Esophagus muscularis mucosa (tissue), 4 donors: ENCODE results near the gene PGLYRP3.
"Not testable (repeated sequence)": the region's sequence is repeated elsewhere in the genome, so short reads cannot be mapped to it uniquely, and the experiment has no call there.

Experiments used
- CTCF ChIP-seq, 3 experiments: fragments of 200-600 bp in 2 of 3; fragments of 450-650 bp in 1 of 3; sonication (generic) in 2 of 3; IDR thresholded peaks; one replicate each; pipeline ENCODE4 v1.5.1; 2017 to 2019; ENCODE audit warnings: antibody characterized with exemption in 3 of 3, mild to moderate bottlenecking in 2 of 3, moderate library complexity in 1 of 3
- EP300 ChIP-seq: sonication (generic); formaldehyde crosslinking; IDR thresholded peaks from one replicate; pipeline ENCODE4 v1.6.1; 2017; ENCODE audit warnings: antibody characterized with exemption
- POLR2A ChIP-seq: fragments of 450-650 bp; IDR thresholded peaks from one replicate; pipeline ENCODE4 v1.6.1; 2017; ENCODE audit warnings: antibody characterized with exemption, moderate library complexity, mild to moderate bottlenecking, low read depth
- POLR2AphosphoS5 ChIP-seq, 2 donors: sonication (generic); formaldehyde crosslinking; IDR thresholded peaks; one replicate each; pipeline ENCODE4 v1.6.1; 2017; ENCODE audit warnings: antibody characterized with exemption in 2 of 2

- not testable (repeated sequence) for TF ChIP-seq POLR2A; CTCF (IDR thresholded peaks at IDR 0.05); POLR2AphosphoS5 (IDR thresholded peaks at IDR 0.05); EP300
These were observed 1.6 kb upstream of the PGLYRP3 start for GRCh38 chr1:153314388-153314787.
